AG04449 (cell line): ENCODE results near the gene ELL3.

Experiments used
- CTCF ChIA-PET: fragments of 350-600 bp; formaldehyde crosslinking; extraction: SDS; loops from one replicate; lab custom pipeline; 2021; ENCODE audit warnings: antibody characterized with exemption; lab: Yijun Ruan, JAX
- POLR2A ChIA-PET: fragments of 400-600, 350-600 bp; formaldehyde crosslinking; extraction: SDS; loops from one replicate; lab custom pipeline; 2020; ENCODE audit warnings: antibody characterized with exemption, inconsistent platforms; lab: Yijun Ruan, JAX
- DNase-seq: peaks from one replicate; pipeline ENCODE4 v3.0.0-alpha.2; 2010; ENCODE audit warnings: low read depth, low spot score
- H3K4me3 ChIP-seq: 2 replicates; pipeline ENCODE4 v1.5.1; 2011; ENCODE audit warnings: low read depth, mild to moderate bottlenecking, control low read depth, low read length
- TF ChIP-seq, protein P1 (sequence below): IDR thresholded peaks from one replicate; pipeline ENCODE4 v1.5.1; 2011; ENCODE audit warnings: mild to moderate bottlenecking, moderate library complexity, low read length, control low read depth, inconsistent platforms; ENCODE audit not compliant: insufficient read depth; ENCODE audit errors: missing control alignments

ELL3 gene

GRCh38 chr15:43769584-43770228, 7.1 kb downstream of the ELL3 start:
- CTCF ChIA-PET, result interaction anchor here (0.8 to 4.9 kb wide), 15 partner anchors 8 to 353 kb away, joined by 3 to 73 read pairs (median 5); partner anchors contain the start of gene ELL3
- TF ChIP-seq, protein P1, sequence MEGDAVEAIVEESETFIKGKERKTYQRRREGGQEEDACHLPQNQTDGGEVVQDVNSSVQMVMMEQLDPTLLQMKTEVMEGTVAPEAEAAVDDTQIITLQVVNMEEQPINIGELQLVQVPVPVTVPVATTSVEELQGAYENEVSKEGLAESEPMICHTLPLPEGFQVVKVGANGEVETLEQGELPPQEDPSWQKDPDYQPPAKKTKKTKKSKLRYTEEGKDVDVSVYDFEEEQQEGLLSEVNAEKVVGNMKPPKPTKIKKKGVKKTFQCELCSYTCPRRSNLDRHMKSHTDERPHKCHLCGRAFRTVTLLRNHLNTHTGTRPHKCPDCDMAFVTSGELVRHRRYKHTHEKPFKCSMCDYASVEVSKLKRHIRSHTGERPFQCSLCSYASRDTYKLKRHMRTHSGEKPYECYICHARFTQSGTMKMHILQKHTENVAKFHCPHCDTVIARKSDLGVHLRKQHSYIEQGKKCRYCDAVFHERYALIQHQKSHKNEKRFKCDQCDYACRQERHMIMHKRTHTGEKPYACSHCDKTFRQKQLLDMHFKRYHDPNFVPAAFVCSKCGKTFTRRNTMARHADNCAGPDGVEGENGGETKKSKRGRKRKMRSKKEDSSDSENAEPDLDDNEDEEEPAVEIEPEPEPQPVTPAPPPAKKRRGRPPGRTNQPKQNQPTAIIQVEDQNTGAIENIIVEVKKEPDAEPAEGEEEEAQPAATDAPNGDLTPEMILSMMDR, result peak; percentile 76
- no peak overlapping the region for H3K4me3 ChIP-seq
- POLR2A ChIA-PET, result no interaction called here
- DNase-seq, result no peak

DNA sequence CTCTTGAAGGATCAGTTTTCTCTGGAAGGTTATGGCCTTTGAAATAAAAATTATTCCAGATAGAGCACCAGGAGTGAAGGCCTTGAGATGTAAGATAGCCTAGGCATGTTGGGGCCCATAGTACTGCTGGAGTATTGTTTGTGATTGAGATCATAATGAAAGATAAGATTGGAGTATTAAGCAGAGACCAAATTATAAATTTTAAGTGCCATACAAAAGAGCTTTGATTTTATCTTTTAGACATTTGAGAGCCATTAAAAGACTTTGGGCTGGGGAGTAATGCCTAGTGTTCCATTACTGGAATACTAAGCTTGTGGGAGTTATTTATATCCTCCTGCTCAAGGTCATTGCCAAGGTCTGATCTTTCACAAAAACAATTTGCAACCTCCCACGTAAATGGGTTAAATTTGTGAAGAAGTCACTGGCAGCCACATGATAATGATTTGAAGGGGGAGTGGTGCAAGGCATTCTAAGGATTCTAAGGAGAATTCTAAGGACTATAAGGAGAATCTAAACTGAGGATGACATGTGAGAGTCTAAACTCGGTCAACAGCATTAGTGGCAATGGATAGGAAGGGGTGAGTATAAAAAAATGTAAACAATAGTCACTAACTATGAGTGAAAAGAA, 12.8 kb downstream of the ELL3 start:
- POLR2A ChIA-PET, result no interaction called here
- TF ChIP-seq, protein P1, result no peak
- no peak for DNase-seq
- H3K4me3 ChIP-seq, result no peak overlapping the region
- CTCF ChIA-PET, result interaction anchor here (0.7 to 1.5 kb wide), 4 partner anchors 9 to 25 kb away, joined by 3 to 5 read pairs (median 3); partner anchors contain the start of gene ELL3

GRCh38 chr15:43762824-43763223, 13.9 kb downstream of the ELL3 start:
- POLR2A ChIA-PET, result no interaction called here
- DNase-seq, result no peak
- H3K4me3 ChIP-seq, result no peak overlapping the region
- CTCF ChIA-PET, result interaction anchor here (1.5 kb wide), 1 partner anchor 14 kb away, joined by 5 read pairs; the partner anchor contains the start of gene ELL3
- TF ChIP-seq, protein P1, result no peak

- TF ChIP-seq, protein P1, result no peak
- DNase-seq, result no peak
- ChIA-PET CTCF (interaction anchor here (1.9 to 9.5 kb wide), 2 partner anchors 18 kb away, joined by 15 to 73 read pairs; no protein-coding TSS in a partner anchor), POLR2A (no interaction called here)
- no peak overlapping the region for H3K4me3 ChIP-seq
Observed at GRCh38 chr15:43751885-43752284, 24.9 kb downstream of the ELL3 start.

GRCh38 chr15:43749690-43750345, 26.9 kb downstream of the ELL3 start:
- DNase-seq, result no peak
- ChIA-PET POLR2A (no interaction called here), CTCF (interaction anchor here (1.9 kb wide), 1 partner anchor 20 kb away, joined by 15 read pairs; no protein-coding TSS in a partner anchor)
- H3K4me3 ChIP-seq, result no peak overlapping the region
- TF ChIP-seq, protein P1, result no peak
